Stimulated activated CD4-positive, alpha-beta T cell treated with anti-CD3 and anti-CD28 coated beads, Interleukin-1b, Interleukin-23, amount 100 ng/mL, for 48 hours (primary cell): ENCODE results near the gene SLC8A1.

Experiments used
- DNase-seq: peaks from one replicate; pipeline ENCODE4 v3.0.0-alpha.2; 2020

Gene SLC8A1

GRCh38 chr2:40380041-40380440 is 71.8 kb downstream of the SLC8A1 start:
- DNase-seq, result no peak

- no peak for DNase-seq
Observed at GRCh38 chr2:40374543-40375240, 77.2 kb downstream of the SLC8A1 start.

GRCh38 chr2:40373111-40373510 is 78.8 kb downstream of the SLC8A1 start:
- DNase-seq, result no peak

GRCh38 chr2:40372283-40372985 is 79.5 kb downstream of the SLC8A1 start:
- no peak for DNase-seq

GRCh38 chr2:40371525-40372282 is 80.2 kb downstream of the SLC8A1 start:
- no peak for DNase-seq

- no peak for DNase-seq
Observed at GRCh38 chr2:40370007-40370395, 81.9 kb downstream of the SLC8A1 start.

- DNase-seq, result no peak
Observed at GRCh38 chr2:40369267-40370006, 82.5 kb downstream of the SLC8A1 start.

GRCh38 chr2:40367652-40368051 is 84.2 kb downstream of the SLC8A1 start:
- DNase-seq, result no peak

GRCh38 chr2:40367032-40367431 is 84.9 kb downstream of the SLC8A1 start:
- DNase-seq, result no peak

GRCh38 chr2:40364151-40364874 is 87.6 kb downstream of the SLC8A1 start:
- no peak for DNase-seq

GRCh38 chr2:40363631-40364030 is 88.3 kb downstream of the SLC8A1 start:
- DNase-seq, result no peak

- no peak for DNase-seq
Observed at GRCh38 chr2:40363231-40363630, 88.7 kb downstream of the SLC8A1 start.

GRCh38 chr2:40361478-40361877 is 90.4 kb downstream of the SLC8A1 start:
- no peak for DNase-seq

GRCh38 chr2:40360652-40361051 is 91.2 kb downstream of the SLC8A1 start:
- DNase-seq, result no peak

GRCh38 chr2:40359811-40360210 is 92.1 kb downstream of the SLC8A1 start:
- DNase-seq, result no peak

GRCh38 chr2:40358783-40359182 is 93.1 kb downstream of the SLC8A1 start:
- DNase-seq, result no peak

GRCh38 chr2:40357667-40358066 is 94.2 kb downstream of the SLC8A1 start:
- no peak for DNase-seq

- no peak for DNase-seq
Observed at GRCh38 chr2:40355451-40355850, 96.4 kb downstream of the SLC8A1 start.

- no peak for DNase-seq
Observed at GRCh38 chr2:40353231-40353630, 98.7 kb downstream of the SLC8A1 start.

- DNase-seq, result no peak
Observed at GRCh38 chr2:40352703-40353099, 99.2 kb downstream of the SLC8A1 start.

GRCh38 chr2:40352041-40352702 is 99.7 kb downstream of the SLC8A1 start:
- no peak for DNase-seq

- DNase-seq, result no peak
Observed at GRCh38 chr2:40348665-40349064, 103.2 kb downstream of the SLC8A1 start.
